Posterior cingulate gyrus (tissue), 11 donors: ENCODE measurements around the gene CEP55.
A peak's percentile ranks its signal among the peaks of the same experiment; 100 is the strongest.
"Not testable (repeated sequence)": the region's sequence is repeated elsewhere in the genome, so short reads cannot be mapped to it uniquely, and the experiment has no call there.

Experiments used
- DNase-seq, 10 donors: peaks; one replicate each; pipeline versions ENCODE4 v3.0.0 to v3.0.0-alpha.2; 2020 to 2021; ENCODE audit warnings: mixed read lengths in 3 of 10
- intact Hi-C: fragments of 100-400 bp; cut with DNase I; formaldehyde crosslinking; loops from one replicate; pipeline ENCODE4 v1.15.1; 2023

CEP55 gene

DNA sequence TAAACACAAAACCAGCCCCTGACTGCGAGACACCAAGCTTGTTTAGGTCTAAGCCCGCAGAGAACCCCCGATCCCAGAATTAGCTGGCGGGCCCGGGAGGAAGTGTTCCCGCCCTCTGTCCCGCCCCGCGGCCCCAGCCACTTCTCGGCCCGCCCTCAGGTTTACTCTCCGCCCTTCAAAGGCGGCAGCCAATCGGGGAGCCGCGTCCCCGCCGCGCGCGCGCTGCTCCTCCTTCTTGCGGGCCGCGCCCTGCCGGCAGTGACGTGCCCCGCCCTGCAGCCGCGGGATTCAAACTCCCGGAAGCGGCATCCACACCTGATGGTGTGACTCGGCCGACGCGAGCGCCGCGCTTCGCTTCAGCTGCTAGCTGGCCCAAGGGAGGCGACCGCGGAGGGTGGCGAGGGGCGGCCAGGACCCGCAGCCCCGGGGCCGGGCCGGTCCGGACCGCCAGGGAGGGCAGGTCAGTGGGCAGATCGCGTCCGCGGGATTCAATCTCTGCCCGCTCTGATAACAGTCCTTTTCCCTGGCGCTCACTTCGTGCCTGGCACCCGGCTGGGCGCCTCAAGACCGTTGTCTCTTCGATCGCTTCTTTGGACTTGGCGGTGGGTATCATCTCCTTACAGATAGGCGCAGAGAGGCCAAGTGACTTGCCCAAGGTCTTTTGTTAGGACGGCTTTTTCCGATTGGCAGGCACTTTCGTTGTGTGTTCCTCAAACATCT is at the start of gene CEP55:
CEP55 (plus strand) TSS at position 291 of the 720 bp plus-strand sequence. CDS start 3,440 bp downstream, outside the sequence.
- intact Hi-C loops = no loop called here
- DNase-seq = peak; percentile 88 to 99 (median 94)

DNA sequence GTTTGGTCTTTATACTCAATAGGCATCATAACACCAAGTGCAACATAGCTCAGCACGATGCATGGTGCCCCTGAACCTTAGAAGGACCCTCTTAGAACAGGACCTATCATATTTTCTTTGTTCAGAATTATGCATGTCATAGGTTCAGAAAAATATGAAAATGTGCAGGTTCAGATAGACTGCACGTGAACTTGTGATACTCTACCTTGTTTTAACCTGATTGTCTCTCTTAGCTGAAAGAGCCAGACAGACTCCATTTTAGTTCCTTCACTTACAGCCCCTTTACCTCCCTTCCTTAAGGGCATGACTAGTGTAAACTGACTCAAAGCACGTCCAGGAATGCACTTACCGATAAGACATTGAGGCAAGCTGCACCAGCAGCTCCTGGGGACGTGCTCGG is 49.4 kb upstream of the CEP55 start:
- intact Hi-C loops = no loop called here
- no peak for DNase-seq

- no peak for DNase-seq
- intact Hi-C loops = no loop called here
Observed at GRCh38 chr10:93447970-93448369, 48.4 kb upstream of the CEP55 start.

- intact Hi-C loops = no loop called here
- DNase-seq = no peak
Observed at GRCh38 chr10:93451244-93451947, 45.0 kb upstream of the CEP55 start.

DNA sequence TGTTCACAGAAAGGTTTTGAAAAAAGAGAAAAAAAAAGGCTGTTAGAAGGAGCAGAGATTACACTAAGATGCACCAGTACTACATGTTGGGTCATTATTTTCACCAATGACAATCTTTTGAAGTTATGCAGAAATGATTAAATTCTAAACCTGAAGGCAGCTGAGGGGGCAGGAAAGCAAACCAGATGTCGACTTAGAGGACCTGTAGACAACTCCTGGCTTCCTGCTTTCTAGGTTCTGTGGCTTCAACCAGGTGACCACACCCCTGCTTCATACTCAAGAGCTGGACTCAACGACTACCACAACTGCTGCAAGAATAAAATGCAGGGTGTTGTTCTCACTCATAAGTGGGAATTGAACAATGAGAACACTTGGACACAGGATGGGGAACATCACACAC is 44.3 kb upstream of the CEP55 start:
- DNase-seq = no peak
- intact Hi-C loops = no loop called here

GRCh38 chr10:93454146-93454545 is 42.3 kb upstream of the CEP55 start:
- intact Hi-C loops = no loop called here
- no peak for DNase-seq

DNA sequence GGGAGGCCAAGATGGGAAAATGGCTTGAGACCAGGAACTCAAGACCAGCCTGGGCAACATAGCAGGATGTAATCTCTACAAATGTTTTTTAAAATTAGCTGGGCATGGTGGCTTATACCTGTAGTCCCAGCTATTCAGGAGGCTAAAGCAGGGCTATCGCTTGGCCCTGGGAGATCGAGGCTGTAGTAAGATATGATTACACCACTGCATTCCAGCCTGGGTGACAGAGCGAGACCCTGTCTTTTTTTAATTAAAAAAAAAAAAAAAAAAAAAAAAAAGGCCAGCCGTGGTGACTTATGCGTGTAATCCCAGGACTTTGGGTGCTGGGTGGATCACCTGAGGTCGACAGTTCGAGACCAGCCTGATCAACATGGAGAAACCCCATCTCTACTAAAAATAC is 41.7 kb upstream of the CEP55 start:
- intact Hi-C loops = no loop called here
- no peak for DNase-seq

GRCh38 chr10:93456480-93456879 is 39.9 kb upstream of the CEP55 start:
- DNase-seq = no peak
- intact Hi-C loops = no loop called here

- no peak for DNase-seq
- intact Hi-C loops = no loop called here
Observed at GRCh38 chr10:93457511-93457910, 38.9 kb upstream of the CEP55 start.

- intact Hi-C loops = no loop called here
- DNase-seq = no peak
Observed at GRCh38 chr10:93458821-93459257, 37.6 kb upstream of the CEP55 start.

DNA sequence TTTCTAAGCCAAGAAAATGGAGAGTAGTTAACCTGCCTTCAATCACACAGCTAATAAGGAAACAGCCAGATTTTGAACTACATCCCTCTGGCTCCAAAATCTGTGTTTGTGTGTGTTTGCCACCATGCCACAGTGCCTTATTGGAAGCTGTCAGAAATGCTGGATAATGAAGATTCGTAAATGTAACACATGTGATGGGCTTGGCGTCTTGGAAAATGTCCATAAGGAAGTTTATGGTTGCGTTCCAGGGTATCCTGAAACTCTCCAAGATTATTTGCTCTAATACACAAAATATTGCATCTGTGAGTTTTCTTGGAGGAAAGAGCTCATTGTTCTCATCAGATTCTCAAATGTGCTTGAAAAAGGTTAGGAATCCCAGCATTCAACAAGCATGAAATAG is 36.9 kb upstream of the CEP55 start:
- no peak for DNase-seq
- intact Hi-C loops = no loop called here

DNA sequence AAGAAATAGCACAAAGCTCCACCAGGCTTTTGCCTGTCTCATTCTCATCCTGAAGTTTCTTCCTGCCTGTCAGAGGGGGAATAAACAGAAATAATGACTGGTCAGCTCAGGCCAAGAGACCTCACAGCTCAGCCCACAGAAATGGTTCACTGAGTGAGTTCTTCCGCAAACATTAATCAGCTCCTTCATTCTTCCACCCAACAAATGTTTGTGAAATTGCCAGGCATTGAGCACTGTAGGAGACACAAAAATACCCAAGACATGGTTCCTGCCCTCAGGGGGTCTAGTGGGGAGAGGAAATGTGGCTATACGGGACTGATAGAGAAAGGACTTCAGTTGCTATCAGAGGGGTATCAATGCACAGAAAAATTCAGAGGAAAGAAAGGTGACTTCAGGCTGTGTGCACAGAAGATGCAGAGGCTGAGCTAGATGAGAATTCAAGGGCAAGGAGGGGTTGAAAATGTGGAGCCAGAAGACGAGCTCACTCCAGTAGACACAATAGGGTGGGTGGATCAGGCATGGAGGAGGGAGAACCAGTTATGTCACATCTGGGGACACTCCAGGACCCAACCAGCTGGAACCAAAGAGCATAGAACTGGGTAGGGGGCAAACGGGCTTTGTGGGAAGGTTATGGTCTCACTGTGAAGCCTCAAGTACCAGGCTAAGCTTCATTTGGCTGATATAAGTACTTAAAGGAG is 35.2 kb upstream of the CEP55 start:
- no peak for DNase-seq
- intact Hi-C loops = no loop called here

GRCh38 chr10:93461807-93462178 is 34.6 kb upstream of the CEP55 start:
- DNase-seq = peak in 1 of 10 donors; percentile 26
- intact Hi-C loops = no loop called here

DNA sequence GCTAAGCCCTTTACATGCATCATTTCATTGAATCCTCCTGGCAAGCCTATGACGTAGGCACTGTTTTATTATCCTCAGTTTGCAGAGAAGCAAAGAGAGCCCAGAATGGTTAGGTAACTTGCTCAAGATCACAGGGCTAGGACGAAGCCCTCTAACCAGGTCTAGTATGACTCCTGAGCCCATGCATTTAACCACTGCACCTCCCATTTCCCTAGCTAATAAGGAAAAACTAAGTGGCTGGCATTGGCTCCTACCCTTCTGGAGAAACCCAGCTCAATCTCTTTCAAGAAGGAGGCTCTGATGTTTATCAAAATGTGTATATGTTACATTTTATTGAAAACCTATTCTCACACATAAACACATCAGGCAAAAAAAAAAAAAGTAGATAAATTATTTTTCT is 34.0 kb upstream of the CEP55 start:
- DNase-seq = no peak
- intact Hi-C loops = no loop called here

DNA sequence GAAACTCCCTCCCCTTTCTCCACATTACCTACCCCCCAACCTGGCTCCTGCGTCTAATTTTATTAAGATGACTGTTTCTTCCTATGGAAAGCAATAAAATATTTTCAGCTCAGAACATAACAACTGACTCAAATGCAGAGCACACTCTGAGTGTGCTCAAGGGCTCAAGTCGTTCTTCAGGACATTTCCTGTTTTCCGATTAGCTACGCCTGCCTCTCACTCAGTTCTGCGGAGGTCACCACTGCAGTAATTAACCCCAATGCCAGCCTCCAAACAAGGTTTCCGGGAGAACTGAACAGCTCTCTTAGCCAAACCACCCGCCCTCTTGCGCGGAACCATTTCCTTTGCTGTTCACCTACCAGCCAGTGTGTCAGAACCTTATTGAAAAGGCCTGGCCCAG is 33.5 kb upstream of the CEP55 start:
- peak in 1 of 10 donors; percentile 34 for DNase-seq
- intact Hi-C loops = no loop called here

GRCh38 chr10:93463723-93464476 is 32.5 kb upstream of the CEP55 start:
- intact Hi-C loops = no loop called here
- no peak for DNase-seq

DNA sequence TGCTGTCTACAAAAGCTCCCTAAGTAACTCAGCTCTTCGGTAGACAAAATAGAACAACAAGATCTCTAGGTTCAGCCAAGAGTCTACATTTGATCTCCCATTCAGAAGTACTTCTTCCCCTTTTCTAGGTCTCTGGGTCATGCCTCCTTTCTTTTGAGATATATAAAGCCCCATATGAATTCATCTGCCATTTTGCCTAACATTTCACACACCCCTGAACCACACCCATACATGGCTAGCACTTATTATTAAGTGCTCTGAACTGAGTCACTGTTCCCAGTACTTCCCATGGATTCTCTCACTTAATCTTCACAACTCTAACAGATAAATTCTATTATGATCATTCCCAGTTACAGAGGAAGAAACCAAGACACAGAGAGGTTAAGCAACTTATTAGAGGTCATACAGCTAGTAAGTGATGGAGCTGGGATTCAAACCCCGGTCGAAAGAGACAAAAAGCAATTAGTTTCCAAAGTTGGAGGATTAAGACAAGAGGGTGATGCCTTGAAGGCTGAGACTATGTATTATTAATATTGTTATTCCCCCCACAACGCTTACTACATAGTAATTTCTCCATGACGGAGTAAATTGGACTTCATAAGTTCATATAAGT is 31.5 kb upstream of the CEP55 start:
- DNase-seq = no peak
- intact Hi-C loops = no loop called here

DNA sequence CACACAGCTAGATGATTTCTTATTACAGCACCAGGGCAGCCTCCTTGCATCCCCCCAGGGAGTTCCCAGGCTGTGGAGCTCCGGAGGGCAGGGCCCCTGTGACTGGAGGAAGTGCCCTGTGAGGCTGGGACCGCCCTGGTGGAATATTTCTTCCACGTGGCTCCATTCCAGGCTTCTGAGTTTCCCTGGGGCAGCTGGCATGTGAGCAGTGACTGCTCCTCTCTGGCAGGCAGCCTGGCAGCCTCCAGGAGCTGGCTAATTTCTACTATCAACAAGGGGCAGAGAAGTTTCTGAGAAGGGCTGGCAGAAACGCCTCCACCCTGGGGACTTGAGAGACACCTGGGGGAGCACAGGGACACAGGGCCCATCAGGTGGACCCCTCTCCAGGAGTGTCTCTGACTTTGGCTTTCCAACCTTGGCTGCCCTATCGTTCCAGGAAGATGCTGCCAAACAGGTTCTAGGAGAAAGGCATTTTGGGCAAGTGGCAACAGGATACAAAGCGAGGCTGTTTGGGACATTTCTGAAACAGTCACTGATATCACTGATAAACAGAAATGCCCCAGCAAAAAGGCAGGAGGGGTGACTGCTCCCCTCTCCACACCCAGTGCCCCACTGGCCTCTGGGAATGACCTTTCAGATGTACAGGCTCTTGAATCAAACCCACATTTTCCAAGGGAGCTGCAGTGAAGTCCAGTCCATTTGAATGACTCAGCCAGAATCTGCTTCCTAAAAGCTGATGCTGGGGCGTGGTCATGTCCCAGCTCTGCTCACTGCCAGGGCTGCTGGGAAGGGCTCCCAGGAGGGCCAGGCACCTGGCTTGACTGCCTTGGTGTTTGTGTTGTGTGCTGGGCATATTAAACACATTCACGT is 30.4 kb upstream of the CEP55 start:
- intact Hi-C loops = no loop called here
- peak in 4 of 10 donors; percentile 14 to 68 (median 28) for DNase-seq

DNA sequence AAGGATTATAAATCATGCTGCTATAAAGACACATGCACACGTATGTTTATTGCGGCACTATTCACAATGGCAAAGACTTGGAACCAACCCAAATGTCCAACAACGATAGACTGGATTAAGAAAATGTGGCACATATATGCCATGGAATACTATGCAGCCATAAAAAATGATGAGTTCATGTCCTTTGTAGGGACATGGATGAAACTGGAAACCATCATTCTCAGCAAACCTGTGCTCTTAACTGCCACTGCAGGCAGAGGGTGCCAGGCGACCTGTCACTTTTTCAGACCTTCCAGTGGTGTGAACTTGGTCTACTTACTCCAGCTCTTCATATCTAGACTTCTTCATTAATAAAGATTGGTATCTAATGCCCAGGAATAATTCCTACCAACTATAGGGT is 28.8 kb upstream of the CEP55 start:
- intact Hi-C loops, DNase-seq: not testable (repeated sequence)
